ENCODE measurements around the gene FBXL16. TPM values are rescaled to one million over a fixed set of nuclear protein-coding genes. Genes with fewer than 3 reads are reported as not detected.
A peak's percentile ranks its signal among the peaks of the same experiment; 100 is the strongest.

Gene FBXL16
- total and polyA plus RNA-seq, 2 experiments from 2014 or later, result 8.9 to 12.6 TPM

GRCh38 chr16:667780-668518 lies 37.7 kb downstream of the FBXL16 start, which contains the start of gene RHOT2:
Gene RHOT2, plus strand, starts transcription at chr16:668132. Its CDS starts 68 bp downstream, at chr16:668200.
- Histone ChIP-seq H3K9me2 (ENCODE audit: insufficient read depth) (no peaks in the 10 kb centered on the region), H3F3A (replicated peaks; ENCODE audit: low read depth) (peaks cover 7% of the 10 kb centered on the region; the same call in 1 of the 2 replicates), H3K27me3 (ENCODE audit: insufficient read depth) (no peaks in the 10 kb centered on the region), H2AFZ (no peak within 1 kb of the TSS), H3K4me1 (ENCODE audit: insufficient read depth) (no peaks in the 10 kb centered on the region), H3K36me3 (ENCODE audit: insufficient read depth) (peaks cover 11% of the 10 kb centered on the region; the same call in 1 of the 2 replicates), H3K4me3 (peak within 1 kb of the TSS; percentile 91), H3K27ac (ENCODE audit: low read depth) (0 out of 2 replicates have a peak within 1 kb of the TSS, but pooled peaks have one; percentile 45), H4K20me1 (replicated peaks; ENCODE audit: insufficient read depth) (peaks cover 3% of the 10 kb centered on the region), H3K79me2 (replicated peaks; ENCODE audit: insufficient read depth) (peaks cover 16% of the 10 kb centered on the region), H3K4me2 (peak within 1 kb of the TSS; percentile 88)
- H3K9me3 Mint-ChIP-seq, result no peaks in the 10 kb centered on the region; the same call in 2 of the 3 replicates
- H3K4me1 Mint-ChIP-seq, result no peaks in the 10 kb centered on the region
- H3K4me3 Mint-ChIP-seq, result peak within 1 kb of the TSS; percentile 71
- DNase-seq (ENCODE audit: low spot score) (peak; percentile 97), ATAC-seq (peak; percentile 93)
- H3K36me3 Mint-ChIP-seq (ENCODE audit: low read depth), result peaks cover 26% of the 10 kb centered on the region
- H3K27me3 Mint-ChIP-seq (ENCODE audit: insufficient read depth, low read depth, poor library complexity), result peaks cover 2% of the 10 kb centered on the region
- no peak within 1 kb of the TSS; the same call in 1 of the 2 replicates for H3K27ac Mint-ChIP-seq
- TF ChIP-seq POLR2AphosphoS5 (IDR thresholded peaks at IDR 0.05; ENCODE audit: low read depth) (peak; percentile 80), CREB1 (CRISPR knock-in tag; IDR thresholded peaks at IDR 0.05; ENCODE audit: low read depth) (peak; percentile 73), ZNF114 (CRISPR knock-in tag; IDR thresholded peaks at IDR 0.05) (no peak), EZH2 (IDR thresholded peaks at IDR 0.05; ENCODE audit: low read depth, unreplicated experiment) (no peak), CTCF (conservative IDR thresholded peaks at IDR 0.05; ENCODE audit: low read depth in 2 of 2) (peak; percentile 69 to 83), ZNF331 (CRISPR knock-in tag; IDR thresholded peaks at IDR 0.05; ENCODE audit: low read depth) (no peak)

- Mint-ChIP-seq H3K27ac (no peak overlapping the region; the same call in 1 of the 2 replicates), H3K27me3 (ENCODE audit: insufficient read depth, low read depth, poor library complexity) (peaks cover 4% of the 10 kb centered on the region), H3K9me3 (no peaks in the 10 kb centered on the region; the same call in 2 of the 3 replicates), H3K4me1 (no peaks in the 10 kb centered on the region), H3K4me3 (peak overlapping the region; percentile 71; the same call in 2 of the 3 replicates), H3K36me3 (ENCODE audit: low read depth) (peaks cover 23% of the 10 kb centered on the region)
- Histone ChIP-seq H3K36me3 (ENCODE audit: insufficient read depth) (peaks cover 11% of the 10 kb centered on the region; the same call in 1 of the 2 replicates), H4K20me1 (replicated peaks; ENCODE audit: insufficient read depth) (no peaks in the 10 kb centered on the region; the same call in 1 of the 2 replicates), H3K27ac (ENCODE audit: low read depth) (0 out of 2 replicates have a peak overlapping the region, but pooled peaks have one; percentile 45), H3K4me1 (ENCODE audit: insufficient read depth) (no peaks in the 10 kb centered on the region), H3K9me2 (ENCODE audit: insufficient read depth) (no peaks in the 10 kb centered on the region), H3K4me3 (peak overlapping the region; percentile 91; the same call in 1 of the 2 replicates), H3K27me3 (ENCODE audit: insufficient read depth) (no peaks in the 10 kb centered on the region), H3K79me2 (replicated peaks; ENCODE audit: insufficient read depth) (peaks cover 16% of the 10 kb centered on the region), H3F3A (replicated peaks; ENCODE audit: low read depth) (peaks cover 6% of the 10 kb centered on the region; the same call in 1 of the 2 replicates), H2AFZ (no peak overlapping the region), H3K4me2 (no peak overlapping the region)
- ATAC-seq (no peak), DNase-seq (ENCODE audit: low spot score) (no peak)
- no peak for TF ChIP-seq NANOG (IDR thresholded peaks at IDR 0.05; ENCODE audit: borderline replicate concordance)
- no peak for TF ChIP-seq ZNF331 (CRISPR knock-in tag; IDR thresholded peaks at IDR 0.05; ENCODE audit: low read depth)
- TF ChIP-seq CREB1 (CRISPR knock-in tag; IDR thresholded peaks at IDR 0.05; ENCODE audit: low read depth), result no peak
- no peak for TF ChIP-seq JUNB (IDR thresholded peaks at IDR 0.05; ENCODE audit: unreplicated experiment)
- no peak for TF ChIP-seq POLR2AphosphoS5 (IDR thresholded peaks at IDR 0.05; ENCODE audit: low read depth)
Observed at GRCh38 chr16:667113-667779, 38.4 kb downstream of the FBXL16 start.

Measured in GM23338 (cell line).